HUES48 (cell line): Measurements from ENCODE around the gene MCRIP2.

Experiments
- H3K27ac ChIP-seq: one replicate; pipeline ENCODE4 v1.7.0; 2013; ENCODE audit warnings: low read depth, low read length, inconsistent platforms
- H3K27me3 ChIP-seq: 2 replicates; pipeline ENCODE4 v1.6.1; 2013; ENCODE audit warnings: mild to moderate bottlenecking, low read length; ENCODE audit not compliant: control insufficient read depth, insufficient read depth
- H3K36me3 ChIP-seq: 2 replicates; pipeline ENCODE4 v1.6.1; 2013; ENCODE audit warnings: low read length; ENCODE audit not compliant: control insufficient read depth, insufficient read depth
- H3K4me1 ChIP-seq: 2 replicates; pipeline ENCODE4 v1.6.1; 2013; ENCODE audit warnings: mild to moderate bottlenecking, low read length; ENCODE audit not compliant: control insufficient read depth, insufficient read depth
- H3K4me3 ChIP-seq: 2 replicates; pipeline ENCODE4 v1.5.1; 2013; ENCODE audit warnings: mild to moderate bottlenecking, low read depth, low read length
- H3K9ac ChIP-seq: 2 replicates; pipeline ENCODE4 v1.6.1; 2013; ENCODE audit warnings: mild to moderate bottlenecking, low read depth, low read length, moderate library complexity
- H3K9me3 ChIP-seq: 2 replicates; pipeline ENCODE4 v1.6.1; 2013; ENCODE audit warnings: low read length; ENCODE audit not compliant: control insufficient read depth, insufficient read depth

MCRIP2 gene

GRCh38 chr16:598823-599739 lies 42.5 kb upstream of the MCRIP2 start:
- Histone ChIP-seq H3K4me3 (no peak overlapping the region), H3K36me3 (0 out of 2 replicates have a peak, but pooled peaks cover 5% of the 10 kb centered on the region), H3K27me3 (no peaks in the 10 kb centered on the region), H3K9me3 (no peaks in the 10 kb centered on the region), H3K4me1 (no peaks in the 10 kb centered on the region), H3K27ac (no peak overlapping the region), H3K9ac (no peak overlapping the region)

DNA sequence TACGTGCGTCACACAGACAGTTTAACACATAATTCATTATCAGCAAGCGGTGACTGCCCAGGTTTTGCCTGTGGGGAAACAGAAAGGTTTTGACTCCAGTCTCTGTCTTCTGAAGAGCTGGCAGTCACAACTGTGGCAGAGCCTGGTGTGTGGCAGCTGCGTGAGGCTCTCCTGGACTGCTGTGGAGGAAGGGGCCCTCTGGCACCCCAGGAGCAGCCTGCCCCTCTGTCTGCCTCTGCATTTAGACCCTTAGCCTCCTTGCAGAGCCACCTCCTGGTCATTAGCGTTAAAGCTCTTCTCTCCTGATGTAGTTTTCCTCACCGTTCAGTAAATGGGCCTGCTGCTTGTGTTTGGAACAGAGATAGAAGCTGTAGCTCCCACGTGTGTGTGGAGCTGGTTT lies 40.8 kb upstream of the MCRIP2 start:
- Histone ChIP-seq H3K9ac (no peak overlapping the region), H3K27ac (no peak overlapping the region)

DNA sequence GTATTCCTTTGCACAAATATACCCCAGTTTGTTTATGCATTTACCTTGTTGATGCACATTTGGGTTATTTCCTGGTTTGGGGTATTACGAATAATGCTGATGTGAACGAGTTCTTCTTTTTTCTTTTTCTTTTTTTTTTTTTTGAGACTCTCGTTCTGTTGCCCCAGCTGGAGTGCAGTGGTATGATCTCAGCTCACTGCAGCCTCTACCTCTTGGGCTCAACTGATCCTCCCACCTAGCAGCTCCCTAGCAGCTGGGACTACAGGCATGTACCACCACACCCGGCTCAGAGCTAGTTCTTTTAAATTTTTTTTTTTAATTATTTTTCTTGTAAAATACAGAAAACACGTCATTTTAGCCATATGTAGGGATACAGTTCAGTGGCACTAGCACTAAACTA lies 37.7 kb upstream of the MCRIP2 start:
- Histone ChIP-seq H3K27me3 (no peaks in the 10 kb centered on the region), H3K36me3 (0 out of 2 replicates have a peak, but pooled peaks cover 5% of the 10 kb centered on the region), H3K9me3 (no peaks in the 10 kb centered on the region), H3K27ac (no peak overlapping the region), H3K9ac (no peak overlapping the region), H3K4me1 (no peaks in the 10 kb centered on the region), H3K4me3 (no peak overlapping the region)

More for the DNA sequence above, 40.8 kb upstream of the MCRIP2 start:
- H3K9me3 ChIP-seq = no peaks in the 10 kb centered on the region
- 0 out of 2 replicates have a peak, but pooled peaks cover 5% of the 10 kb centered on the region for H3K36me3 ChIP-seq
- no peaks in the 10 kb centered on the region for H3K27me3 ChIP-seq
- no peaks in the 10 kb centered on the region for H3K4me1 ChIP-seq
- H3K4me3 ChIP-seq = no peak overlapping the region

DNA sequence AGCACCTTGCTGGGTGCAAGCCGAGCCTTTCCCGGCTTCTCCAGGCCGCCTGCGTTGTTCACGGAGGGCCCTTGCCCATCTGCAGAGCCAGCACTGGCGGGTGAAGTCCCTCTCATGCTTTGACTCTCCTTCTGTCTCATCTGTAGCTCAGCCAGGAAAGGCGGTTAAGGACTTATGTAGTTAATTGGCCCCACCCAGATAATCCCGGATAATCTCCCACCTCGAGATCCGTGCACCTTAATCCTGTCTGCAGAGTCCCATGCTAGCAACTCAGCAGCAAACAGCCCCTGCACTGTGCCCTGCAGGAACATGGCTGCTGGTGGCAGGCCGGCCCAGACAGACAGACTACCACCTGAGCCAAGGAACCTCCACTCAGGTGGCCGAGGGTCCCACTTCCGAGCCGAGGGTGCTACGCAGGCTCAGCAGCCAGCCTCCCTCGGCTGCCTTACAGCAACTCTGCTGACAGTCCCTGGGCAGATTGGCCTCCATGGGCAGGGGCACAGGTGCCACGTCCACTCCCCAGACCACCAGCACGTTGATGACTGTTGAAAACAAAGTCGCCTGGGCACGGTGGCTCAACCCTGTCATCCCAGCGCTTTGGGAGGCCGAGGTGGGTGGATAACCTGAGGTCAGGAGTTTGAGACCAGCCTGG lies 34.8 kb upstream of the MCRIP2 start:
- H3K9me3 ChIP-seq = no peaks in the 10 kb centered on the region
- no peak overlapping the region for H3K9ac ChIP-seq
- H3K27ac ChIP-seq = no peak overlapping the region
- no peak overlapping the region for H3K4me3 ChIP-seq
- no peaks in the 10 kb centered on the region for H3K4me1 ChIP-seq
- H3K36me3 ChIP-seq = no peaks in the 10 kb centered on the region
- no peaks in the 10 kb centered on the region for H3K27me3 ChIP-seq

DNA sequence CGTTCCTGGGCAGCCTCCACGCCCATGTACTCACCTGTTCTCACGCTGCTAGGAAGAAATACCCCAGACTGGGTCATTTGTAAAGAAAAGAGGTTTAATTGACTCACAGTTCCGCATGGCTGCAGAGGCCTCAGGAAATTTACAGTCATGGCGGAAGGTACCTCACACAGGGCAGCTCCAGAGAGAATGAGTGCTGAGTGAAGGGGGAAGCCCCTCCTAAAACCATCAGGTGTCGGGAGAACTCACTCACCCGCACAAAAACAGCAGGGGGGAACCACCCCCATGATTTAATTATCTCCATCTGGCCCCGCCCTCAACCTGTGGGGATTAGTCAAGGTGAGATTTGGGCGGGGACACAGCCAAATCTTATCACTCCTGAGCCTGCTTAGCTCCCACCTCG lies 33.6 kb upstream of the MCRIP2 start:
- no peak overlapping the region for H3K27ac ChIP-seq
- H3K4me3 ChIP-seq = no peak overlapping the region
- H3K4me1 ChIP-seq = no peaks in the 10 kb centered on the region
- H3K9ac ChIP-seq = no peak overlapping the region
- H3K9me3 ChIP-seq = no peaks in the 10 kb centered on the region
- no peaks in the 10 kb centered on the region for H3K36me3 ChIP-seq
- H3K27me3 ChIP-seq = no peaks in the 10 kb centered on the region

DNA sequence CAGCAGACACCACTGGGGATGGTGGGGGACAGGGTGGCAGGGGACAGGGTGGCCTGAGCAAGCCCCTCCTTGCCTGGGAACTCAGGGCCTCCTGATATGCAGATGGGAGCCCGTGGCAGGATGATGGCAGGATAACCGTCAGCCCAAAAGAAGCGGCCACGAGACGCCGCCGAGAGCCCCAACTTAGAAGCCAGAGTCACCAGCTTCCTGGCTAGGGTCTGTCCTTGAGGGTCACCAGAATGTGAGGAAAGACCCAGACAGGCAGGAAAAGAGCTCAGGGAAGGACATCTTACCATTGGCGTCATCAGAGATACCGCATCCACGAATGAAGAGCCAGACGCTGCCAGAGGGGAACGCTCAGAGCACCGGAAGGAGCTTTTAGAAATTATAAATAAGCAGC lies 32.3 kb upstream of the MCRIP2 start:
- H3K36me3 ChIP-seq = no peaks in the 10 kb centered on the region
- H3K4me1 ChIP-seq = no peaks in the 10 kb centered on the region
- no peaks in the 10 kb centered on the region for H3K9me3 ChIP-seq
- no peak overlapping the region for H3K27ac ChIP-seq
- H3K9ac ChIP-seq = no peak overlapping the region
- no peaks in the 10 kb centered on the region for H3K27me3 ChIP-seq
- H3K4me3 ChIP-seq = no peak overlapping the region

GRCh38 chr16:609984-610383 lies 31.6 kb upstream of the MCRIP2 start:
- Histone ChIP-seq H3K27me3 (no peaks in the 10 kb centered on the region), H3K36me3 (no peaks in the 10 kb centered on the region), H3K27ac (no peak overlapping the region), H3K4me3 (no peak overlapping the region), H3K4me1 (no peaks in the 10 kb centered on the region), H3K9me3 (no peaks in the 10 kb centered on the region), H3K9ac (no peak overlapping the region)

DNA sequence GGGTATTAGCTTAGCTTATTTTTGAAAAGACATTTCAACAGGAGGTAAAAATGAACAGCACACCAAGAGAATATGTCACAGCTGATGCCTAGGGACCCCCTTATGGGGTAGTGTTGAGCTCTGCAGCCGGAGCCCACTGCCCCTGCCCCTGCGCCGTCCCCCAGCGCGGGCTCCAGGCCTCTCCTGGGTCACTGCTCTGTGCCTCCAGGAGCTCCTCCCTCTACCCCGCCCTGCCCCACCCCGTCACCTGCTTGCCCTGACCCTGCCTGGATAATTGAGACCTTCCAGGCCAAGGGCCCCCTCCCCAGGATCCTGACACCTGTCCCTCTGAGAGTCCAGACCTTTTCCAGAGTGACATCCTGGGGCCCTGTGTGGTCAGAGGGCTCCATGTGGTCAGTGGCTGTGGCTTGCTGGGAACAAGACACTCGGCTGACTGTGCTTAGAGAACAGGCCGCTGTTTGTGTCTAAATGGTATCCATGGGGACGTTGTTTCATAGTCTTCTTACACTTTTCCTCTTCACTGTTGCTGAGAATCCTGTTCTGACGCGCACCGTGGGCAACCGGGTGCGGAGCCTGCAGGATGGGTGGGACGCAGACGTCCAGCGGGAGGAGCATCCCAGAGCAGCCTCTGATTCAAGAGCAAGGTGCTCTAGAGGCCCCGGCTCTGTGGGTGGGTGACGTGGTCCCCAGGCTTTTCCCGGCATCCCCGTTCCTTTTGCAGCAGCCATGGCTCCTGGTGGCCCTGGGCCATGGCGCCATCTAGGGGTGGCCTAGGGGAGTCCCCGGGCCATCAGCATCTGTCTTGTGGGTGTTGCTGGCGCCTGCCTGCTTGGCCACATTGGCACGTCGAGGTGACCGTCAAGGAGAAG lies 30.9 kb upstream of the MCRIP2 start:
- H3K9ac ChIP-seq = no peak overlapping the region
- no peaks in the 10 kb centered on the region for H3K27me3 ChIP-seq
- H3K4me3 ChIP-seq = no peak overlapping the region
- no peak overlapping the region for H3K27ac ChIP-seq
- no peaks in the 10 kb centered on the region for H3K9me3 ChIP-seq
- no peaks in the 10 kb centered on the region for H3K36me3 ChIP-seq
- H3K4me1 ChIP-seq = no peaks in the 10 kb centered on the region

- Histone ChIP-seq H3K9me3 (no peaks in the 10 kb centered on the region), H3K36me3 (no peaks in the 10 kb centered on the region), H3K27ac (no peak overlapping the region), H3K4me1 (no peaks in the 10 kb centered on the region), H3K9ac (no peak overlapping the region), H3K27me3 (no peaks in the 10 kb centered on the region), H3K4me3 (no peak overlapping the region)
Observed at GRCh38 chr16:615122-615521, 26.5 kb upstream of the MCRIP2 start.

GRCh38 chr16:616733-617586 lies 24.7 kb upstream of the MCRIP2 start:
- Histone ChIP-seq H3K27ac (no peak overlapping the region), H3K4me1 (no peaks in the 10 kb centered on the region), H3K4me3 (no peak overlapping the region), H3K9me3 (no peaks in the 10 kb centered on the region), H3K36me3 (no peaks in the 10 kb centered on the region), H3K9ac (no peak overlapping the region), H3K27me3 (no peaks in the 10 kb centered on the region)
